Upper lobe of left lung (tissue), 6 donors: ENCODE measurements around the gene UBE3D. TPM values are rescaled to one million over a fixed set of nuclear protein-coding genes. Genes with fewer than 3 reads are reported as not detected.

Source experiments
- ATAC-seq, 2 donors: fragments of 200-7000 bp; cut with Tn5 transposase; one replicate each; pipeline ENCODE4 v1.9.1; 2022; ENCODE audit warnings: mild to moderate bottlenecking in 2 of 2, moderate library complexity in 2 of 2; ENCODE audit not compliant: low FRiP score in 2 of 2
- DNase-seq, 2 donors: peaks; one replicate each; pipeline ENCODE4 v3.0.0-alpha.2; 2019 to 2020
- H3K27ac ChIP-seq, 4 donors: fragments of 200-600 bp; sonication (generic); one replicate each; pipeline ENCODE4 v1.5.1; 2016 to 2019
- H3K27me3 ChIP-seq, 4 donors: fragments of 200-600 bp; sonication (generic); one replicate each; pipeline ENCODE4 v1.5.1; 2017 to 2019
- H3K36me3 ChIP-seq, 4 donors: fragments of 200-600 bp; sonication (generic); one replicate each; pipeline ENCODE4 v1.5.1; 2016 to 2019
- H3K4me1 ChIP-seq, 4 donors: fragments of 200-600 bp; sonication (generic); one replicate each; pipeline ENCODE4 v1.5.1; 2018 to 2019
- H3K4me3 ChIP-seq, 4 donors: fragments of 200-600 bp; sonication (generic); one replicate each; pipeline ENCODE4 v1.5.1; 2017 to 2019; ENCODE audit warnings: mild to moderate bottlenecking in 2 of 4, moderate library complexity in 1 of 4
- H3K9me3 ChIP-seq, 4 donors: fragments of 200-600 bp; sonication (generic); one replicate each; pipeline ENCODE4 v1.5.1; 2018 to 2019
- CTCF ChIP-seq, 6 experiments: fragments of 450-650 bp in 4 of 6; fragments of 200-600 bp in 2 of 6; sonication (generic) in 2 of 6; IDR thresholded peaks; one replicate each; pipeline ENCODE4 v1.5.1; 2016 to 2019; ENCODE audit warnings: antibody characterized with exemption in 6 of 6
- EP300 ChIP-seq, 4 donors: sonication (generic); formaldehyde crosslinking; IDR thresholded peaks; one replicate each; pipeline ENCODE4 v1.5.1; 2017; ENCODE audit warnings: antibody characterized with exemption in 4 of 4, control low read depth in 2 of 4
- POLR2A ChIP-seq, 4 donors: fragments of 450-650 bp; IDR thresholded peaks; one replicate each; pipeline ENCODE4 v1.5.1; 2016 to 2017; ENCODE audit warnings: antibody characterized with exemption in 4 of 4, mild to moderate bottlenecking in 2 of 4
- POLR2AphosphoS5 ChIP-seq, 2 donors: sonication (generic); formaldehyde crosslinking; IDR thresholded peaks; one replicate each; pipeline ENCODE4 v1.5.1; 2017; ENCODE audit warnings: antibody characterized with exemption in 2 of 2
- WGBS, 2 donors: methylation state at CpG; one replicate each; pipeline ENCODE4 v1.1.5; 2017 to 2018; 5-methylcytosine and 5-hydroxymethylcytosine counted together
- total RNA-seq, 6 donors: library from RNA; depleted of rRNA in 4 of 6; stranded (reverse); fragments of >200 nt in 4 of 6; gene quantifications; one replicate each; pipeline versions ENCODE4 v1.1.0 to v1.2.1, GENCODE V29; 2016 to 2021
- donor health status: DM: no; HTN: no; CAD: no; lungs with moderate emphysema.
- donor health status: DM: no; HTN: yes; CAD: no; lungs with severe emphysema.

UBE3D gene
- total RNA-seq, 6 donors from 2014 or later, result 4.0 to 20.7 (median 8.7) TPM

DNA sequence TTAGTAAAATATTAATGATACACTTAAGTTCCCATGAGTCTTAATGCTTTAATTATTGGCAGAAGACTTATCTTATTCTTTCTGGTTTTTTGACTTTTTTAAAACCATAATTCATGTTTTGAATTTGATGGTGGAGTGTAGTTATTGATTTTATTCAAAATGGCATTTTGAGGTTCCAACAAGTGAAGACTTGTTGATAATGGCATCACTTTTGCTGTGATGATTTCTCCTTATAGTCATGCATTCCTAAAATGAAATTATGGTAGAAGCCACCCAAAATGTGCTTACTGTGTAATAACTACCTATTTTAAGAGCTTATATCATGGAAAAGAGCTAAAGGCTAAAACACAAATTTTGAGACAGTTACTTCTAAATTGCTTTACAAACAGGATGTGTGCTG is 4.0 kb upstream of the UBE3D start:
- ATAC-seq, result no peak
- H3K4me1 ChIP-seq, result peaks cover 33 to 37% (median 35%) of the 10 kb centered on the region in 4 donors
- H3K27ac ChIP-seq, result peak overlapping the region in 1 of 4 donors; percentile 17
- DNase-seq, result no peak
- H3K27me3 ChIP-seq, result no peaks in the 10 kb centered on the region
- no peak for TF ChIP-seq POLR2AphosphoS5 (IDR thresholded peaks at IDR 0.05)
- TF ChIP-seq POLR2A (IDR thresholded peaks at IDR 0.05), result no peak
- TF ChIP-seq CTCF (IDR thresholded peaks at IDR 0.05), result no peak
- no peak for TF ChIP-seq EP300 (IDR thresholded peaks at IDR 0.05)
- H3K36me3 ChIP-seq, result no peaks in the 10 kb centered on the region
- no peak overlapping the region for H3K4me3 ChIP-seq
- no peaks in the 10 kb centered on the region for H3K9me3 ChIP-seq

GRCh38 chr6:83068616-83069015 is 3.0 kb upstream of the UBE3D start:
- Histone ChIP-seq H3K4me1 (peaks cover 33 to 38% (median 38%) of the 10 kb centered on the region in 4 donors), H3K9me3 (no peaks in the 10 kb centered on the region), H3K27ac (peak overlapping the region; percentile 87 to 94 (median 90)), H3K36me3 (no peaks in the 10 kb centered on the region), H3K27me3 (no peaks in the 10 kb centered on the region), H3K4me3 (peak overlapping the region; percentile 76 to 99 (median 86))
- 47% methylated on average over 6 of the region's 6 CpGs for WGBS, 2 donors
- DNase-seq (no peak), ATAC-seq (no peak)
- TF ChIP-seq POLR2A (IDR thresholded peaks at IDR 0.05) (no peak), CTCF (IDR thresholded peaks at IDR 0.05) (no peak), EP300 (IDR thresholded peaks at IDR 0.05) (no peak), POLR2AphosphoS5 (IDR thresholded peaks at IDR 0.05) (no peak)

- 1 to 3% methylated on average over 14 to 54 of the region's 78 CpGs for WGBS, 2 donors
- Histone ChIP-seq H3K9me3 (no peaks in the 10 kb centered on the region), H3K4me1 (peaks cover 33 to 38% (median 36%) of the 10 kb centered on the region in 4 donors), H3K27me3 (no peaks in the 10 kb centered on the region), H3K27ac (peak within 1 kb of the TSS; percentile 87 to 94 (median 90)), H3K4me3 (peak within 1 kb of the TSS; percentile 76 to 99 (median 86)), H3K36me3 (no peaks in the 10 kb centered on the region)
- DNase-seq (peak; percentile 97 to 98), ATAC-seq (peak; percentile 97 to 98)
- TF ChIP-seq POLR2A (IDR thresholded peaks at IDR 0.05) (peak in 3 of 4 donors; percentile 57 to 69 (median 65)), POLR2AphosphoS5 (IDR thresholded peaks at IDR 0.05) (peak; percentile 61 to 83), EP300 (IDR thresholded peaks at IDR 0.05) (peak in 1 of 4 donors; percentile 19), CTCF (IDR thresholded peaks at IDR 0.05) (peak; percentile 84 to 94 (median 89))
These were observed 2.1 kb upstream of the UBE3D start, which contains the start of gene DOP1A for GRCh38 chr6:83067448-83068439. DOP1A (plus strand) TSS chr6:83067671; CDS start chr6:83096978, 29,307 bp downstream.

DNA sequence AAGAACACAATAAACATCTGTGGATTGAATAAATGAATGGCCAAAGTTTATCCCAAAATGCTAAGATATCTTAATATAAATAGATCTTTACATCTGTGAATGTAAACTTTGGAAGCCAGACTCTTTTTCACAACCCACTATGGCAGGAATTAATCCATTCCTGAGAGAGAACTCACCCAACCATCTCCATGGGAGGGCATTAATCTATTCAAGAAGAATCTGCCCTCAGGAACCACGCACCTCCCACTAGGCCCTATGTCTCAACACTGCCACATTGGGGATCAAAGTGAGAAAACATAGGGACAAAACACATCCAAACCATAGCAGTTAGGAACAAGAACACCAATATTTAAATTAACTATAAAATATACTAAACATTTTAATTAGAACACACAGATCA is 3.4 kb downstream of the UBE3D start:
- no peak overlapping the region for H3K27ac ChIP-seq
- WGBS, 2 donors, result 100% methylated on average over 1 of the region's 1 CpG

More for the DNA sequence above, 3.4 kb downstream of the UBE3D start:
- Histone ChIP-seq H3K27me3 (no peaks in the 10 kb centered on the region), H3K9me3 (no peaks in the 10 kb centered on the region), H3K4me1 (peaks cover 5 to 12% (median 8%) of the 10 kb centered on the region in 4 donors), H3K36me3 (peaks cover 0 to 1% (median 0%) of the 10 kb centered on the region in 4 donors), H3K4me3 (no peak overlapping the region)
- TF ChIP-seq POLR2AphosphoS5 (IDR thresholded peaks at IDR 0.05) (no peak), EP300 (IDR thresholded peaks at IDR 0.05) (no peak), CTCF (IDR thresholded peaks at IDR 0.05) (no peak), POLR2A (IDR thresholded peaks at IDR 0.05) (no peak)
- DNase-seq, result no peak
- no peak for ATAC-seq
